CMK (cell line): ENCODE measurements around the gene DNAH11.
A peak's percentile ranks its signal among the peaks of the same experiment; 100 is the strongest.
"Not testable (repeated sequence)": the region's sequence is repeated elsewhere in the genome, so short reads cannot be mapped to it uniquely, and the experiment has no call there.

Source experiments
- DNase-seq: peaks from one replicate; pipeline ENCODE4 v3.0.0-alpha.2; 2010; ENCODE audit warnings: low read depth

DNAH11 gene

GRCh38 chr7:21887353-21887752, 344.5 kb downstream of the DNAH11 start:
- DNase-seq: no peak

DNA sequence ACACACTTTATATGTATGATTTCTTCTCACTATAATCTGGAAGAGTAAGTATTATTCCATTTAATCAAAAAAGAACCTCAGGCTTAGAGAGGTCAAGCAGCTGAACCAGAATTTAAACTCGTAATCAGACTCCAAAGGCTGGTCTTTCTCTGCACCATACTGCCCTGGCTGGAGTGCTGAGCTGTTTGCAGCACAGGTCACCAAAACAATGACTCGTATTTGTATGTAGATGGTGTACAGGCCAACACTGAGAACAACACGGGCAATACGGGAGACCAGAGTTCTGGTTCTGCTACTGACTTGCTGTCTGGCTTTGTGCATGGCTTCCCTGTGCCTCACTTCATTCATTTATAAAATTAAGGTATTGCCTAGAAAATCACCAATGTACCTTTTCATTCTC, 344.9 kb downstream of the DNAH11 start:
- DNase-seq: no peak

GRCh38 chr7:21891291-21891690, 348.5 kb downstream of the DNAH11 start:
- DNase-seq: no peak

- no peak for DNase-seq
Measured at GRCh38 chr7:21893401-21893800, 350.6 kb downstream of the DNAH11 start.

DNA sequence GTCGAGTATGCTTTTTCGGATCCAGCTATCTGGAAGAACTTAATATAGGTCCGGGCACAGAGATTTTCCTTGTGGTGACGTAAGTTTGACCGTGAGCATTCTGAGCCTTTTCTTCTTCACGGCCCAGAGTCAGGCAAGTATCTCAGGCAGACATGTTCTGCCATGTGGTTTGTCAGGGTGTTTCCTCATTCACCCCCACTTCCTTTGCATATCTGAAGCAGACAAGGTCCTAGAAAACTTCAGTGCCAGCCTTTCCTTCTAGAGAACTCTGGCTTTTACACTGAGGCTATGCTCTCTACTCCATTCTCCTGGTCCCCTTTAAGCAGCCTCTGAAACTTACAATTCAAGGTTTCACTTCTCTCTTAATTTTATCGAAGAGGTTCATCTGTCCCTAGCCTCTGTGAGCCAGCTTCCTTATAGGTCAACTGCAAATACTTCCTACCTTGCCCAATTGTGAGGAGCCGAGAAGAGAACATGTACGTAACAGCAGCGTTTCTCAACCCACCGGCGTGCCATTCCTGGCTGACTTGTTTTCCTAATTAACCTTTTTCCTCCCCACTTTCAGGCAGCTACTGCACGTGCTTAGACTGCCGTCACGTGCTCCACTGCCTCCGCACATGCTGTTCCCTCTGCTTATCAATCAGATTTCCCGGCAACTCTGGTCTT, 355.6 kb downstream of the DNAH11 start:
- DNase-seq: peak; percentile 5

GRCh38 chr7:21902240-21902639, 359.4 kb downstream of the DNAH11 start:
- DNase-seq: no peak

DNA sequence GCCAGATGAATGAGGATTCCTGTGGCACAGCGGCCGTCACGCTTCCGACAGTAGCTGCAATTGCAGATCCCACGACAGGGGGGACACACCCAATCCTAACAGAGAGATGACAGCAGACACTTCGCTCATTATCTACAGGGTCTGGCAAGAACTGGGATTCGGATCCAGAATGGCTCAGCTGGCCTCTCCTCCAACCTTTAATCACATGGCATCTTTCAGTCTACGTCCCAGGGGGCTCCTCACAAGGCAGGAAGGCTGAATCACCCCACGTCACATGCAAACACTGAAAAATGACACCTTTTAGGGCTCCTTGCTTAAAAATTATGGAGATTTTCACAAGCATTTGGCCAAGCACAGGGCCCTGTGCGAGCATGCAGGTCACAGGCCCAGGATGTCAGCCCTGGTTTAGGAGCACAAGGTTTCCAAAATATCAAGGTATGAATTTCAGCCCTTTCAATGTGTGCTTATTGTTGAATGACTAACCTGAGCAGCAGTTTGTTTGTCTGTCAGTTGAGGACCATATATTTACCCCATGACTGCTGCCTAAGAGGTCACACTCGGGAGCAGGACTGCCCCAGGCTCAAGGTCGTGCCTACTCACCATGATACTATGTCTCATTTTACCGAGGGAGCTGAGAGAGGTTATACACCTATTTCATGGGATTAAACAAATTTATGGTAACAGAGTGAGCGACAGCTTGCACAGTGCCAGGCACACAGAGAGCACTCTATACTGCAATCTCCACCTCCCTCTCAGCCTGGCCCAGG, 360.4 kb downstream of the DNAH11 start:
- DNase-seq: no peak

GRCh38 chr7:21908746-21909145, 365.9 kb downstream of the DNAH11 start:
- DNase-seq: no peak

- no peak for DNase-seq
Measured at GRCh38 chr7:21910253-21910652, 367.4 kb downstream of the DNAH11 start.

DNA sequence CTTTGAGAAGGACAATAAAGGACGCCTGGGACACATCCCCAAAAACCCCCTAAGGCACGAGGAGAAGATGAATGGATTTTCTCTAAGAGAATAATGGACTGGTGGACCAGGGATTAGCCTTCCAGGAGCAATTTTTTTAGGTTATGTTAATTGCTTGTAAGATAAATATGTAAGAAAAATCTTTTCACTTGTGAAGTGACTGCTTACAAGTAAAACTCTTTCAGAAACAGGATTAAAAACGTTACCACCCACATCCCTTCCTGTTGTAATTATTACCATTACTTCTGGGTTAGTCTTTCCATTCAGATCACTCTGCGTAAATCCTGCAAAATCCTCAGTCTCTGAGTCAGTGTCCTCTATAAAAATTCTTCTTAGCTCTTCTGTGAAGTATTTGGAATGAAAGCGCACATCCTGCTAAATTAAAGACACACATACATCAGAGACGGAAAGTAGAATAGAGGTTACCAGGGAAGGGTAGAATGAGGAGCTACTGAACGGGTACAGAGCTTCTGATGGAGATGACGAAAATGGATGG, 368.6 kb downstream of the DNAH11 start:
- no peak for DNase-seq

DNA sequence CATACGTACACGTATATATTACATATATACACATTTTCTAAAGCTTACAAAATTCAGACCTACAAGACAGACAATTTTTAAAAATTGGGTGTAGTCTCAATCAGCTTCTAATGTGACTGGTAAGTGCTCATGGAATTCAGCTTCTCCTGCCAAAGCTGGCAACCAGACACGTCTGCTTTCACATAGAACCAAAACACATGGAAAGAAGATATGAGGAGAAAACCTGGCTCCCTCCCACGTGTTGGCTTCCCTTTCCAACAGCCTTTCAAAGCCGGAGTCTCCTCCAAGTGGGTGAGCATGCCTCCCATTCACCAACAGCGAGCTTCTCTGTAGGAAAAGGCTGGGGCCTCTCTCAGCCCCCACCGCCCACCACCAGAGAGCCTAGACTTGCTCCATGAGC, 369.5 kb downstream of the DNAH11 start:
- no peak for DNase-seq

DNA sequence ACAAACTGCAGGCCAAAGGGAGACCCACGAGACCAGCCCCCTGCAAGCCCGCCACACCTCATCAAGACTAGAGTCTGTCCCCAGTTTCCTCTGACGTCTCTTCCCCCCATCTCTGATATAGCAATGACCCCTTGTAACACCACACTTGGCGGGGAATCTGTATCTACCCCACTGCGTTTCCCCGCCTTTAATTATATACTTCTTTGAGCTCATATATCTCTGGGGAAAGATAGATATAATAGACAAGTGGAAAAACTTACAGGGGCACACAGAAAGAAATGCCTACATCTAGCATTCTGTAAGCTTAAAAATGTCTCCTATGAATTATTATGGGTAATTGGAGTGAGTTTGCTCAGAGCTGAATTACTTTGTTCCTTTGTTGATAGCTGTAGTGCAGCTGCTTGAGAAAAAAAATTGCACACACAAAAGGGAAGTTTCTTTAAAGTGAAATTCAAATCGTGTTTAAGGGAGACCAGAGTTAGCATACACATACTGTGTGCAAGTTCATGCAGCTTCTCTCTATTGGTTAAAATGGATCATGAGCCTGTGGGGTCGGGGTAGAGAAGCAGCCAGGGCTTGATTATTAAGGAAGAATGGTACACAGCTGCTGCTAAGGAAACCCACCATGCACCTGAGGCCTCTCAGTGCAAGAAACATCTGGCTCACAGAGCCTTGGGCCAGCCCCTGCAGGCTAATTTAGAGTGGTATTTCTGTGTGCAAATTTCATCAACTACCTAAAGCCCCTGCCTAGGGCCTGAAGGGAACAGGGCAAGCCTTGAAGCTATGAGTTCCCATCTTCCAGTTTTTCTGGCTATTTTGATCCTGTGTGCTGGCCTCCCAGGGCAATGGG, 370.3 kb downstream of the DNAH11 start:
- DNase-seq: no peak

GRCh38 chr7:21914671-21915070, 371.8 kb downstream of the DNAH11 start:
- no peak for DNase-seq

DNA sequence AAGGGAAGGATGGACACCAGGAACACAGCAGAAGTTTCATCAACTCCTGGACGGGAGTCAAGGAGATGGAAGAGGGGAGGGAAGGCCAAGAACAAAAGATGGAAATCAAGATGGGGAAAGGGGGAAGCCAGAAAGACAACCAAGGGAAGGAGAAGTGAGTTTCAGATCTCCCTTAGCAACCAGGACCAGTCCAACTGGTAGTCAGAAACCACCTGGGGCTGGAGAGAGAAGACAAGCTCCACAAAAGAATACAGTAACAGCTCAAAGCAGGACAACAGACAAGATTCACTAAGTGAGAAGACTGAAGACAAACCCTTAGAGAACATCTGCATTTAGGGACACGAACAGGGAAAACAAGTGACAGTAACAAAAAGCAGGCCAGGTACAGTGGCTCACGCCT, 372.3 kb downstream of the DNAH11 start:
- no peak for DNase-seq

DNA sequence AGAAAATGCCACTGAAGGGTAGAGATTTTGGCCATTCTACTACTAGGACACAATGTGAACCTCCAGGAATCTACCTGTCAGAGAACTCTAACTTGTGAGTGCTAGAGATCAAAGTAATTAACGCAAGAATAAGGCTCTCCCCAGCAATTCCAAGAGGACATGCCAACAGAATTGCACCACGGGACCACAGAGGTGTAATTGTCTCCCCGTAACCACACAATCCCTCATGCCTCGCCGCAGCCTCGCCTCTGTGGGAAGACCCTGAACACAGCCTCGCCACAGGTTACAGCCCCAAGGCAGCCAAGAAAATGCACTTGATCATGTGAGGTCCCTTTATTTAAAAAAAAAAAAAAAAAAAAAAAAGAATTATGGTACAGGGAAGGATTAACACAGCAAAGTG, 373.3 kb downstream of the DNAH11 start:
- no peak for DNase-seq

- DNase-seq: no peak
Measured at GRCh38 chr7:21916629-21917028, 373.8 kb downstream of the DNAH11 start.

DNA sequence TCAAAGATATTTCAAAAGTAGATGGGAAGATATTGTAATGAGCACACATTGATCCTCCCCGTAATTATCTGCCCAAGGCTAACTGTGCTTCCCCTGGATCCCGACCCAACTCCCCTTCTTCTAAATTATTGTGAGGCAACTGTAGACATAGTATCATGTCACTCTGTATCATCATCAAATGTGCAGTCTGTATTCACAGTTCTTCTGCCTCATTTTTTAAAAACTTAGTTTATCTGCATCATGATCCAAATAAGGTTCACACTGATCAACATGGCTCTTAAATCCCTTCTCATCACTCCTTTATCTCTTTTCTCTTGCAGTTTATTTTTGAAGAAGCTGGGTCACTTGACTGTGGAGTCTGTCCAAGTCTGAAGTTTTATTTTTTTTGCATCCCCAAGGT, 375.4 kb downstream of the DNAH11 start:
- DNase-seq: no peak

GRCh38 chr7:21920936-21921335, 378.1 kb downstream of the DNAH11 start:
- no peak for DNase-seq

DNA sequence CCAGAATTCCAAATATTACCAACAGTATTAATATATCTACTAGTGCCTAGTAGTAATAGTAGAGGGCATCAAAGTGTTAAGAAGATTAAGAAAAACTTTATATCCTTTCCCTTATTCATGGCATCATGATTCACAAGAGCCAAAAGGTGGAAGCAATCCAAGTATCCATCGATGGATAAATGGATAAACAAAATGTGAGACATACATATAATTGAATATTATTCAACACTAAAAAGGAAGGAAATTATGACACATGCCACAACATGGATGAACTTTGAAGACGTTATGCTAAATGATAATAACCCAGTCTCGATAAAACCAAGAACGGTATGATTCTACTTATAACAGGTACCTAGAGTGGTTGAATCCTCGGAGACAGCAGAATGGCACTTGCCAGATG, 379.8 kb downstream of the DNAH11 start:
- no peak for DNase-seq

- no peak for DNase-seq
Measured at GRCh38 chr7:21923658-21924057, 380.8 kb downstream of the DNAH11 start.

- DNase-seq: no peak
Measured at GRCh38 chr7:21926448-21926847, 383.6 kb downstream of the DNAH11 start.

GRCh38 chr7:21927693-21928092, 384.9 kb downstream of the DNAH11 start:
- no peak for DNase-seq

DNA sequence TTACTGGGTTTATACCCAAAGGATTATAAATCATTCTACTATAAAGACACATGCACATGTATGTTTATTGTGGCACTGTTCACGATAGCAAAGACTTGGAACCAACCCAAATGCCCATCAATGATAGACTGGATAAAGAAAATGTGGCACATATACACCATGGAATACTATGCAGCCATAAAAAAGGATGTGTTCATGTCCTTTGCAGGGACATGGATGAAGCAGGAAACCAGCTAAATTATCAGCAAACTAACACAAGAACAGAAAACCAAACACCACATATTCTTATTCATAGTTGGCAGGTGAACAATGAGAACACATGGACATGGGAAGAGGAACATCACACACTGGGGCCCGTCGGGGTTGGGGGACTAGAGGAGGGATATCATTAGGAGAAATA, 390.5 kb downstream of the DNAH11 start:
- DNase-seq: not testable (repeated sequence)
